ENCODE data around the gene CAV1.
"Not testable (repeated sequence)": the region's sequence is repeated elsewhere in the genome, so short reads cannot be mapped to it uniquely, and the experiment has no call there.

Gene CAV1, protein sequence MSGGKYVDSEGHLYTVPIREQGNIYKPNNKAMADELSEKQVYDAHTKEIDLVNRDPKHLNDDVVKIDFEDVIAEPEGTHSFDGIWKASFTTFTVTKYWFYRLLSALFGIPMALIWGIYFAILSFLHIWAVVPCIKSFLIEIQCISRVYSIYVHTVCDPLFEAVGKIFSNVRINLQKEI

DNA sequence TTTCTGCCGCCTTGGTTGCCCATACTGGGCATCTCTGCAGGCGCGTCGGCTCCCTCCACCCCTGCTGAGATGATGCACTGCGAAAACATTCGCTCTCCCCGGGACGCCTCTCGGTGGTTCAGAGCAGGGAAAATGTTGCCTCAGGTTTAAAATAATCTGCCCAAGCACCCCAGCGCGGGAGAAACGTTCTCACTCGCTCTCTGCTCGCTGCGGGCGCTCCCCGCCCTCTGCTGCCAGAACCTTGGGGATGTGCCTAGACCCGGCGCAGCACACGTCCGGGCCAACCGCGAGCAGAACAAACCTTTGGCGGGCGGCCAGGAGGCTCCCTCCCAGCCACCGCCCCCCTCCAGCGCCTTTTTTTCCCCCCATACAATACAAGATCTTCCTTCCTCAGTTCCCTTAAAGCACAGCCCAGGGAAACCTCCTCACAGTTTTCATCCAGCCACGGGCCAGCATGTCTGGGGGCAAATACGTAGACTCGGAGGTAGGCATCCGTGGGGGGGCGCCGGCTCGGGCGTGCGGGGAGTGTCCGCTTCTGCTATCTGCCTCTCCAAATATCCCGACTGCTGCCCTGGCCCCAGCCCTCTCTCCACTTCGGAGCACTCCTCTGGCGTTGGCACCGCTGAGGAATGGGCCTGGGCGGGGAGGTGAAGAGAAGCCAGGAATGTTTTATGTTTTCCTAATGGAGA, at the start of gene CAV1:
Gene CAV1, plus strand, starts transcription at position 428 of the 689 bp plus-strand sequence. Its CDS starts 27 bp downstream, at position 455.
- peak; percentile 97 for DNase-seq (ENCODE audit: low read depth)

DNA sequence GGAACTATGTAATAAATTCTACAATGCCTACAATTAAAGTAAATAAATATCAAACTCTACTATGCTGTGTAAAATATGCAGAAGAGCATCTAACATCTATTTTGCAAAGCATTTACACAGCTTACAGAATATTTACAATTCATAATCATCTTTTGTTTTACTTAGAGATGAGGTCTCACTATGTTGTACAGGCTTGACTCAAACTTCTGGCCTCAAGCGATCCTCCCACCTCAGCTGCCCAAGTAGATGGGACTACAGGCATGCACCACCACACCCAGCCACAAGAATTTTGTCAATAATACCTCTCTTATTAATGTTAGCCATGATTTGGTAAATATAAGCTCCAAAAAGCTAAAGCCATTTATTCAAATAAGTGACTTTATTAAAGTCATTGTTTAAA, 47.2 kb upstream of the CAV1 start:
- no peak for DNase-seq (ENCODE audit: low read depth)

GRCh38 chr7:116478834-116479233, 46.0 kb upstream of the CAV1 start:
- DNase-seq (ENCODE audit: low read depth): no peak

GRCh38 chr7:116483271-116483942, 41.4 kb upstream of the CAV1 start:
- DNase-seq (ENCODE audit: low read depth): no peak

DNA sequence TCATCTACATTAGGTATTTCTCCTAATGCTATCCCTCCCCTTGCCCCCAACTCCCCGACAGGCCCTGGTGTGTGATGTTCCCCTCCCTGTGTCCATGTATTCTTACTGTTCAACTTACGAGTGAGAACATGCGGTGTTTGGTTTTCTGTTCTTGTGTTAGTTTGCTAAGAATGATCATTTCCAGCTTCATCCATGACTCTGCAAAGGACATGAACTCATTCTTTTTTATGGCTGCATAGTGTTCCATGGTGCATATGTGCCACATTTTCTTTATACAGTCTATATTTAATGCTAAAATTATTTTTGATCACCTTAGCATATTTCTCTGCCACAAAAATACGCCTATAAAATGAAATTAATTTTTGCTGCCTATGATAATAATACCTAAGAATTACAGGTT, 40.4 kb upstream of the CAV1 start:
- DNase-seq (ENCODE audit: low read depth): not testable (repeated sequence)

DNA sequence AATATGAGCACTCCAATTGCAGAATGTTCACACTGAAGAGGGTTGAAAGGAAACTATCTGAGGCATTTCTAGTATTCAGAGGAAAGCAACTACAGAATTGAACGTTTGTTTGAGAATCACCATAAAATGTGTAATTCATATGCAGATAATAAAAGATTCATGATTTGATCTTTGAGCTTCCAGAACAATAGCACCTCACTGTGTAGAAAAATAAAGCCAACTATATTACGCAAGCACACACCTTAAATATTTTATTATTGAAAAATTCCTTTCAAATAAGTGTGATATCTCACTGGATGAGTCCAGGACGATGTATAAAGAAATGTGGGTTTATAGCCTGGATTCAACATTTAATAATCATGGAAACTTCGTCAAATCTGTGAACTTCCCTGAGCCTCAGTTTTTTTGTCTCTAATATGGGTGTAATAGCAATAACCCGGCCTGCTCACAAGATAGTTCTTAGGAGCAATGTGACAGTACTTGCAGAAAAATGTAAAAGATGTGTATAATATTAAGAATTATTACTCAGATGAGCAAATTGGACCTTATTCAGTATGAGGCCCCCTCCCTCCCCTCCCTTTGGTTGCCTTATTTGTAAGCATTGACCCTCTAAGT, 36.8 kb upstream of the CAV1 start:
- no peak for DNase-seq (ENCODE audit: low read depth)

DNA sequence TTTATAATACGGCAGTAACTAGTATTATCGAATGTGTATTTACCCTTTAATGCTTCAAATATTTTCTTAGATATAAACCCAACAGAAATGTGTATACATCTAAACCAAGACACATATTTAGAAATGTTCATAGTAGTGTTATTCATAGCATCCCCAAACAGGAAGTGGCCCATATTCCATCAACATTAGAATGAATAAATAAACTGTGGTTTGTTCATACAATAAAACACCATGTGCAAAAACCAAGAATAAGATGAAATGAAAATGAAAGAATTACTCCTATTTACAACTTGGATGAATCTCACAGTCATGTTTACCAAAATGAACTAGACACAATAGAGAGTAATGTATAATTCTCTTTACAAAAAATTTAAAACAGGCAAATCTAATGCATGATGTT, 34.5 kb upstream of the CAV1 start:
- DNase-seq (ENCODE audit: low read depth): no peak

DNA sequence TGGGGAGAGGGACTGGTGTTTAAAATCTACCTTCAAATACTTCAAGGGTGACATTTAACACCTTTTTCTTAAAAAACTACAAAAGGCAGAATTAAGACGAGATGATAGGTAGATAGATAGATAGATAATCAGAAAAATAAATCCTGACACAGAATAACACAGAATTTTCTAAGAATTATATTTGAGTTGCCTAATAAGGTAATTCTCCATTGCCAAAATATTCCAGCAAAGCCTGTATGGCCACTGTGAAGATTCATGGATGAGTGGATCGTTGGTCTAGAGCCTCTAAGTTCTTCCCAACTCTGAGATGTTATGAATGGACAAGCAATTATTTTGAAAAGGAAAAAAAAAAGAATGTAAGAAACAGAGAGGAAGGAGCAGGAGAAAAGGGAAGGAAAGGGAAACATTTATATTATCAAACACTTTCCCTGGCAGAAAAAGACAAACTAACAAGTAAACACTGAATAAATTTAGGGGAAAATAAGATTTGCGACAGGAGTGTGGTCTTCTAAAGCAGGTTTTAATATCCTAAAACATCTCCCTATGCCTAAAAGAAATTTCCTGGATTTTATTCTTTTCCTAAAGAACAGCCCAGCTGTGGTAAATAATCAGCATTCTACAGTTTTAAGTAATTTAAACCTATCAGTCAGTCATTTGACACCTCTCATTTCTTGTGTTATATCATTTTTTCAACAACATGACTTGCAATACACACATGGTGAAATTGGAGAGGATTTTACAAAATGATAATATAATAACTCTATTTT, 32.8 kb upstream of the CAV1 start:
- DNase-seq (ENCODE audit: low read depth): no peak

DNA sequence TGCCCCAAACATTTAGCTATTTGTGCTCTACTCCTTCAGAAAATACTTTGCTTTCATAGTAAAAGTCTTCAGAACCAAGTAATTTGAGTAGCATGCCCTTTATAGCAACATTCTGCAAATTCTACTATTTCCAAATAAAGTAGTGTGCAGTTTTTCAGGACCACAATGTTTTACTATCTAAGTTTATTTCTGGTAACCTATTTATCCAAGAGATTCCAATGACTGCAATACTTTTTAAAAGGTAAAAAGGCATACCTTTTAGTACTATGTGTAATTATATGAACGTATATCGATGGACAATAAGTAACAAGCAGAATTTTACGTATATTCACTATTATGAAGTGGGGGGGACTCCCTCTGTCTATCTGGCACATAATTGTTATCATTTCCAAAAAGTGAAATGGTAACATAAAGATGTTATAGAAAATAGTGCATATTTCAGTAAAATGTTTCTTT, 32.2 kb upstream of the CAV1 start:
- DNase-seq (ENCODE audit: low read depth): no peak

- no peak for DNase-seq (ENCODE audit: low read depth)
Observed at GRCh38 chr7:116493449-116493848, 31.4 kb upstream of the CAV1 start.

- DNase-seq (ENCODE audit: low read depth): no peak
Observed at GRCh38 chr7:116494472-116494871, 30.4 kb upstream of the CAV1 start.

DNA sequence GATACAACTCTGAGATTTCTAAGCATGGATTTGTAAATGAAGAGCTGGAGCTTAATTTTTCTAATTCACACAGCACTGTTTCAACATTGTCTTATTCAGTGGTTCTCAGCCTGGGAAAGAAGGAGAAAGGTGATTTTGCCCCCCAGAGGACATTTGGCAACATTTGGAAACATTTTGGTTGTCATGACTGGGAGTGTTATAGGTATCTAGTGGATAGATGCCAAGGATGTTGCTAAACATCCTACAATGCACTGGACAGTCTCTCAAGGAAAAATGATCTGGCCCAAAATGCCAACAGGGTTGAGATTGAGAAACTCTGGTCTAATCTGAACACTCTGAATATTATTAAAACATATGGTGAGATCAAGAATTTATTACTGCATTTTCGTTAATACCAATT, 29.1 kb upstream of the CAV1 start:
- DNase-seq (ENCODE audit: low read depth): peak; percentile 31

- no peak for DNase-seq (ENCODE audit: low read depth)
Observed at GRCh38 chr7:116496653-116497052, 28.2 kb upstream of the CAV1 start.

GRCh38 chr7:116497708-116498107, 27.1 kb upstream of the CAV1 start:
- DNase-seq (ENCODE audit: low read depth): no peak

DNA sequence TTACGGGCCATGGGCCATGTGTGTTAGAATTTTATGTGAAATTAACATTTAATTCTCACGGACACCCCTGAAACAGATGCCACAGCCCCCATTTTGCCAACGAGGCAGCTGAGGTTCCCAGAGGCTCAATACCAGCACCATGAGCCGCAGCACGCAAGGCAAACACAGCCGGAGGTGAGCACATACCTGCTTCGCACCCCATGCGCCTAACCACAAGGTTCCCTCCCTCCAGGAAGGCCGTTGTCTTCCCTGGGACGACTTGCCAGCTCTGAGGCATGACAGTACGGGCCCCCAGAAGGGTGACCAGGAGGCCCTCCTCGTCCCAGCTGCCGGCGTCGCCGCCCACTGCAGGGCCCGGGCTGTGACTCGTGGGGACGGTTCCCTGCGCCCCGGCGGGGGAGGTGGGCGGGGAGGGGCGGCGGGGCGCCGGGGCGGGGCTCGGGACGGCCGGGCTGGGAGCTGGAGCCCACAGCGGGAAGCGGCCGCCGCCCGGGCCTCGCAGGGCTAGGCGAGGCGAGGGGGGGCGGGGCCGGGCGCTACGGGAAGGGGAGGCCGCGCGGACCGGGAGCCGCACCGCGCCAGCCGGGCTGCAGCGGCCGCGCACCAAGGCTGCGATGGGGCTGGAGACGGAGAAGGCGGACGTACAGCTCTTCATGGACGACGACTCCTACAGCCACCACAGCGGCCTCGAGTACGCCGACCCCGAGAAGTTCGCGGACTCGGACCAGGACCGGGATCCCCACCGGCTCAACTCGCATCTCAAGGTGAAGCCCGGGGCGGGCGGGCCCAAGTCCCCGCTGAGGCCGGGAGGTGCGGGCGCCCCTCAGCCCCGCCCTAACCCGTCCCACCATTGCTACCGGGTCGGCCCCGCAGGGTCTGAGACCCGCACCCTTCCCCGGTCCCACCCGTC, 25.4 kb upstream of the CAV1 start, which contains the start of gene CAV2:
Gene CAV2, plus strand, starts transcription at position 571 of the 910 bp plus-strand sequence. Its CDS starts 44 bp downstream, at position 615.
- no peak for DNase-seq (ENCODE audit: low read depth)

DNA sequence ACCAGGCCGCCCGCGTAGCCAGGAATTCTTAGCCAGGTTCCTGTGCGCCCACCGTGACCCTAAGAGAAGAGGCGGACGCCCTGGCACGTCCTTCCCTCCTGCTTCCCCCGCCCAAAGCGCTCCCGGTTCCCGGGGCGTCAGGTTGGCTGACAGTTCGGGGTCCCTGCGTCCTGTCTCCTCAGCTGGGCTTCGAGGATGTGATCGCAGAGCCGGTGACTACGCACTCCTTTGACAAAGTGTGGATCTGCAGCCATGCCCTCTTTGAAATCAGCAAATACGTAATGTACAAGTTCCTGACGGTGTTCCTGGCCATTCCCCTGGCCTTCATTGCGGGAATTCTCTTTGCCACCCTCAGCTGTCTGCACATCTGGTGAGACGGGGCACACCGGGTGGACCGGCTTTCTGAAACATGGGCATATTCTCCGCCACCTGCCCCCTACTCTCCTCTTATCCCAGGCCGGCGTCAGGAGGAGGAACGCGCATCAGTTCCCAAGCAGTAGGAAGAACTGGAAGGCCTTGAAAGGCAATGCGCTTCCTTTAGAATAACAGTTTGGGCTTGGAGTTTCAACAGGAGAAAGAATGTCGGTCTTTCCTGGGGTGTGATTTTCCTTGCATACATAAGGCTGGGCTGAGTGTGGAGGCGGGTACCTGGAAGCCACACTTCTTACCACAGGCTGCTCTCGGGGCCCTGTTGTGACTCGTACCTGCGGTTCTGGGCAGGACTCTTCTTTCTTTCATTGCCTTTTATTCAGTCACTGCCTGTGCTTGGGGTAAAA, 24.6 kb upstream of the CAV1 start:
- DNase-seq (ENCODE audit: low read depth): no peak

DNA sequence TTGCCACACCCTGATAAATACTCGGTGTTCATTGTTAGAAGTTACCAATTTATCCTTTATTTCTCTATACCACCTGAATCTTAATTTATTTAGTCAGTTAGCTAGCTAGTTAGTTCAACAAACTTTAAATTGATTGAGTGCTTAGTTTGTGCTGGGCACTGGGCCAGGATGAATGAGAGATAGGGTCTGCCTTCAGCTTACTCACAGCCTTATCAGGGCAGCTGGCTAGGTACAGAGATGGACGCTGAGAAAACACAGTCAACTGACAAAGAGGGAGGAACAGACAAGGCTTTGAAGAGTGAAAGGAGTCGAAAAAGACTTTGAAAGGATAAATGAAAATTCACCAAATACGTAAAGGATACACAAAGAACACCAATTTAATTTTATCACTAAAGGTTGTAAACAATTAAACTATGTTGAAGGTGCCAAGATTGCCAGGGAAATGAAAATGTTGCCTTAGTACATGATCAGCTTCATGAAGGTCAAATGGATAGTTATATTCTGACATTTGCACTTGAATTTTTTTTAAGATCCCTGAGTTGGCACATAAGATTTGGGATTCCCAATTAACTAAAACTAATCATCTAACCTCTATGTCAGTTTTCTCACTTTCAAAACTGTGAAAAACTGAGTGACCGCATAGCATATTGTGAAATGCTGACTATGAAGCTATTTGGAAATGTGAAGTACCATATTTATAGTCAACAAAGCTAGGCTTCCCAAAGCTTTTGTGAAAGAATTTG, 23.2 kb upstream of the CAV1 start:
- no peak for DNase-seq (ENCODE audit: low read depth)

- DNase-seq (ENCODE audit: low read depth): no peak
Observed at GRCh38 chr7:116502201-116503096, 22.4 kb upstream of the CAV1 start.
